H1 (cell line): ENCODE results near the gene CERT1. TPM values are rescaled to one million over a fixed set of nuclear protein-coding genes. Genes with fewer than 3 reads are reported as not detected.

Experiments
- GABPA ChIP-seq: IDR thresholded peaks from 2 replicates; pipeline ENCODE4 v1.6.1; 2011; ENCODE audit warnings: mild to moderate bottlenecking, low read length, moderate library complexity, borderline replicate concordance; ENCODE audit not compliant: insufficient read depth
- GTF2F1 ChIP-seq: IDR thresholded peaks from 2 replicates; pipeline ENCODE4 v1.6.1; 2012; ENCODE audit warnings: low read depth, low read length, improper control_type of control experiment, borderline replicate concordance
- HDAC2 ChIP-seq, 2 experiments: fragments of 300-600 bp in 1 of 2; sonication (generic) in 1 of 2; IDR thresholded peaks; 2 replicates each; pipeline ENCODE4 v1.6.1; 2011 to 2012; ENCODE audit warnings: low read depth in 2 of 2, low read length in 2 of 2, mild to moderate bottlenecking in 2 of 2, moderate library complexity in 2 of 2, borderline replicate concordance in 1 of 2, inconsistent platforms in 1 of 2
- MAFK ChIP-seq: IDR thresholded peaks from 2 replicates; pipeline ENCODE4 v1.6.1; 2012; ENCODE audit warnings: low read depth, mild to moderate bottlenecking, improper control_type of control experiment, low read length
- MAX ChIP-seq: IDR thresholded peaks from 2 replicates; pipeline ENCODE4 v1.6.1; 2012; ENCODE audit warnings: inconsistent platforms
- POU5F1 ChIP-seq: IDR thresholded peaks from 2 replicates; pipeline ENCODE4 v1.6.1; 2011; ENCODE audit warnings: low read depth, mild to moderate bottlenecking, low read length, moderate library complexity
- RBBP5 ChIP-seq: IDR thresholded peaks from 2 replicates; pipeline ENCODE4 v1.7.1; 2012; ENCODE audit warnings: low read depth, mild to moderate bottlenecking, inconsistent platforms, low read length, moderate library complexity, borderline replicate concordance
- RFX5 ChIP-seq: IDR thresholded peaks from 2 replicates; pipeline ENCODE4 v1.6.1; 2011; ENCODE audit warnings: low read depth, low read length, improper control_type of control experiment, borderline replicate concordance
- RXRA ChIP-seq: IDR thresholded peaks from 2 replicates; pipeline ENCODE4 v1.6.1; 2011; ENCODE audit warnings: low read depth, mild to moderate bottlenecking, low read length, moderate library complexity; ENCODE audit not compliant: insufficient read depth
- polyA plus RNA-seq, 7 experiments: library from polyadenylated mRNA; depleted of rRNA in 3 of 7; stranded (reverse) in 5 of 7; unstranded in 2 of 7; fragments of >200 nt in 5 of 7; fragments of 200-250 nt in 2 of 7; gene quantifications; 1 replicate in 5 of 7; 2 replicates in 1 of 7; 4 replicates in 1 of 7; pipeline versions ENCODE4 v1.2.1 to v1.2.3, GENCODE V29; 2011 to 2013; ENCODE audit warnings: missing spikeins in 2 of 7, mixed read lengths in 2 of 7
- total RNA-seq: library from RNA; stranded (reverse); fragmentation: NEBNext Ultra II Directional; extraction: Animal tissue kit (Norgen Biotek cat#: 25700); gene quantifications from 2 replicates; pipeline ENCODE4 v1.2.1, GENCODE V29; 2021
- TF ChIP-seq, protein P1 (sequence below): fragments of 300-600 bp; sonication (generic); IDR thresholded peaks from 2 replicates; pipeline ENCODE4 v1.7.1; 2012; ENCODE audit warnings: low read length, moderate library complexity, mild to moderate bottlenecking, inconsistent platforms; ENCODE audit not compliant: insufficient replicate concordance

Gene CERT1
- total and polyA plus RNA-seq, 2 of the 8 experiments (the other 6 are each of a cell fraction or from before 2014, with no cell fraction given) = 7.8 to 55.3 TPM

- TF ChIP-seq, protein P1, sequence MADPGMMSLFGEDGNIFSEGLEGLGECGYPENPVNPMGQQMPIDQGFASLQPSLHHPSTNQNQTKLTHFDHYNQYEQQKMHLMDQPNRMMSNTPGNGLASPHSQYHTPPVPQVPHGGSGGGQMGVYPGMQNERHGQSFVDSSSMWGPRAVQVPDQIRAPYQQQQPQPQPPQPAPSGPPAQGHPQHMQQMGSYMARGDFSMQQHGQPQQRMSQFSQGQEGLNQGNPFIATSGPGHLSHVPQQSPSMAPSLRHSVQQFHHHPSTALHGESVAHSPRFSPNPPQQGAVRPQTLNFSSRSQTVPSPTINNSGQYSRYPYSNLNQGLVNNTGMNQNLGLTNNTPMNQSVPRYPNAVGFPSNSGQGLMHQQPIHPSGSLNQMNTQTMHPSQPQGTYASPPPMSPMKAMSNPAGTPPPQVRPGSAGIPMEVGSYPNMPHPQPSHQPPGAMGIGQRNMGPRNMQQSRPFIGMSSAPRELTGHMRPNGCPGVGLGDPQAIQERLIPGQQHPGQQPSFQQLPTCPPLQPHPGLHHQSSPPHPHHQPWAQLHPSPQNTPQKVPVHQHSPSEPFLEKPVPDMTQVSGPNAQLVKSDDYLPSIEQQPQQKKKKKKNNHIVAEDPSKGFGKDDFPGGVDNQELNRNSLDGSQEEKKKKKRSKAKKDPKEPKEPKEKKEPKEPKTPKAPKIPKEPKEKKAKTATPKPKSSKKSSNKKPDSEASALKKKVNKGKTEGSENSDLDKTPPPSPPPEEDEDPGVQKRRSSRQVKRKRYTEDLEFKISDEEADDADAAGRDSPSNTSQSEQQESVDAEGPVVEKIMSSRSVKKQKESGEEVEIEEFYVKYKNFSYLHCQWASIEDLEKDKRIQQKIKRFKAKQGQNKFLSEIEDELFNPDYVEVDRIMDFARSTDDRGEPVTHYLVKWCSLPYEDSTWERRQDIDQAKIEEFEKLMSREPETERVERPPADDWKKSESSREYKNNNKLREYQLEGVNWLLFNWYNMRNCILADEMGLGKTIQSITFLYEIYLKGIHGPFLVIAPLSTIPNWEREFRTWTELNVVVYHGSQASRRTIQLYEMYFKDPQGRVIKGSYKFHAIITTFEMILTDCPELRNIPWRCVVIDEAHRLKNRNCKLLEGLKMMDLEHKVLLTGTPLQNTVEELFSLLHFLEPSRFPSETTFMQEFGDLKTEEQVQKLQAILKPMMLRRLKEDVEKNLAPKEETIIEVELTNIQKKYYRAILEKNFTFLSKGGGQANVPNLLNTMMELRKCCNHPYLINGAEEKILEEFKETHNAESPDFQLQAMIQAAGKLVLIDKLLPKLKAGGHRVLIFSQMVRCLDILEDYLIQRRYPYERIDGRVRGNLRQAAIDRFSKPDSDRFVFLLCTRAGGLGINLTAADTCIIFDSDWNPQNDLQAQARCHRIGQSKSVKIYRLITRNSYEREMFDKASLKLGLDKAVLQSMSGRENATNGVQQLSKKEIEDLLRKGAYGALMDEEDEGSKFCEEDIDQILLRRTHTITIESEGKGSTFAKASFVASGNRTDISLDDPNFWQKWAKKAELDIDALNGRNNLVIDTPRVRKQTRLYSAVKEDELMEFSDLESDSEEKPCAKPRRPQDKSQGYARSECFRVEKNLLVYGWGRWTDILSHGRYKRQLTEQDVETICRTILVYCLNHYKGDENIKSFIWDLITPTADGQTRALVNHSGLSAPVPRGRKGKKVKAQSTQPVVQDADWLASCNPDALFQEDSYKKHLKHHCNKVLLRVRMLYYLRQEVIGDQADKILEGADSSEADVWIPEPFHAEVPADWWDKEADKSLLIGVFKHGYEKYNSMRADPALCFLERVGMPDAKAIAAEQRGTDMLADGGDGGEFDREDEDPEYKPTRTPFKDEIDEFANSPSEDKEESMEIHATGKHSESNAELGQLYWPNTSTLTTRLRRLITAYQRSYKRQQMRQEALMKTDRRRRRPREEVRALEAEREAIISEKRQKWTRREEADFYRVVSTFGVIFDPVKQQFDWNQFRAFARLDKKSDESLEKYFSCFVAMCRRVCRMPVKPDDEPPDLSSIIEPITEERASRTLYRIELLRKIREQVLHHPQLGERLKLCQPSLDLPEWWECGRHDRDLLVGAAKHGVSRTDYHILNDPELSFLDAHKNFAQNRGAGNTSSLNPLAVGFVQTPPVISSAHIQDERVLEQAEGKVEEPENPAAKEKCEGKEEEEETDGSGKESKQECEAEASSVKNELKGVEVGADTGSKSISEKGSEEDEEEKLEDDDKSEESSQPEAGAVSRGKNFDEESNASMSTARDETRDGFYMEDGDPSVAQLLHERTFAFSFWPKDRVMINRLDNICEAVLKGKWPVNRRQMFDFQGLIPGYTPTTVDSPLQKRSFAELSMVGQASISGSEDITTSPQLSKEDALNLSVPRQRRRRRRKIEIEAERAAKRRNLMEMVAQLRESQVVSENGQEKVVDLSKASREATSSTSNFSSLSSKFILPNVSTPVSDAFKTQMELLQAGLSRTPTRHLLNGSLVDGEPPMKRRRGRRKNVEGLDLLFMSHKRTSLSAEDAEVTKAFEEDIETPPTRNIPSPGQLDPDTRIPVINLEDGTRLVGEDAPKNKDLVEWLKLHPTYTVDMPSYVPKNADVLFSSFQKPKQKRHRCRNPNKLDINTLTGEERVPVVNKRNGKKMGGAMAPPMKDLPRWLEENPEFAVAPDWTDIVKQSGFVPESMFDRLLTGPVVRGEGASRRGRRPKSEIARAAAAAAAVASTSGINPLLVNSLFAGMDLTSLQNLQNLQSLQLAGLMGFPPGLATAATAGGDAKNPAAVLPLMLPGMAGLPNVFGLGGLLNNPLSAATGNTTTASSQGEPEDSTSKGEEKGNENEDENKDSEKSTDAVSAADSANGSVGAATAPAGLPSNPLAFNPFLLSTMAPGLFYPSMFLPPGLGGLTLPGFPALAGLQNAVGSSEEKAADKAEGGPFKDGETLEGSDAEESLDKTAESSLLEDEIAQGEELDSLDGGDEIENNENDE = no peak
- TF ChIP-seq HDAC2 (IDR thresholded peaks at IDR 0.05; ENCODE audit: borderline replicate concordance in 1 of 2, low read depth in 2 of 2, low read length in 2 of 2) = no peak
- TF ChIP-seq RFX5 = no peak
- TF ChIP-seq POU5F1 = no peak
- TF ChIP-seq MAX = no peak
- no peak for TF ChIP-seq RBBP5
- TF ChIP-seq GTF2F1 = no peak
- no peak for TF ChIP-seq GABPA
- TF ChIP-seq MAFK = no peak
- TF ChIP-seq RXRA = no peak
Measured at GRCh38 chr5:75365740-75366139, 145.7 kb downstream of the CERT1 start (continued).
